ENCODE measurements around the gene GAMT. TPM values are rescaled to one million over a fixed set of nuclear protein-coding genes. Genes with fewer than 3 reads are reported as not detected.

GAMT gene
- total RNA-seq, 1 experiment from 2014 or later = 15.2 TPM

DNA sequence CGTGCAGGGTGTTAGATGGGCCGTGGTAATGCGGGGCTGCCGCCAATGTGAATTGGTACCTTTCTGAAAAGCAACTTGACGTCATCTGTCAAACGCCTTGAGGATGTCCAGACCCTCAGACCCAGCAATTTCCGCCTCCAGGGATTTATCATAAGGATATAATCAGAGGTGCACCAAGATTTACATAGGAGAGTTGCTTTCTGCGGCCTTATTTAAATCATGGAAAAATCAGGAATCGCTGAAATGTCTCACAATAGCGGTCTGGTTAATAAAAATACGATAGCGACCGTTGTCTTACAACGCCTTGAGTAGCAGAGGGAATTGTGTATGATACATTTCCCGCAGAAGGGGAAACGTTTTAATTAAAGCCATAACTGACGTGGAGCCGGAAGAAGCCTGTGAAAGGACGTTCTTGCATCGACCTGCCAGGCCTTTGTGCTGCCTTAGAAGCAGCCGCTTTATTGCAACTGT, 49.9 kb downstream of the GAMT start:
- Histone ChIP-seq H3K36me3 (no peaks in the 10 kb centered on the region), H3K4me1 (peaks cover 6% of the 10 kb centered on the region; the same call in 1 of the 2 replicates), H3K9me3 (replicated peaks) (no peaks in the 10 kb centered on the region), H3K27ac (no peak overlapping the region), H3K4me3 (no peak overlapping the region), H3K27me3 (no peaks in the 10 kb centered on the region)
- DNase-seq = no peak

DNA sequence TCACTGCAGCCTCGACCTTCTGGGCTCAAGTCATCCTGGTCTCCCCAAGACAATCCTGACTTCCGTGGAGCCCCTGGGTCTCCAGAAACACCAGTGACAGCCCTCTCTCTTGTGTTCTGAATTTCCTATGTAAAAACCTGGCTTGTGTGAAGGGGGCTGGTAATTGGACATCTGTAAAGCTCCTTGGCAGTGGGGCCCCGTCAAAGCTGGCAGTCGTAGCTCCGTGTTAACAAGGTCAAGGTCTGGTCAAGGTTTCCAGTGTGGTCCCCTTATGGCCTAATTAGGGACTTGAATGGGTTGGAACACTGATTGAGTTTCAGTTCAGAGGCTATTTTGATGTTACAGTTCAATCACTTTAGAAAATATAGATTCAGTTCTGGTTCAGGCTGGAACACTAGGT, 50.5 kb downstream of the GAMT start:
- Histone ChIP-seq H3K9me3 (replicated peaks) (no peaks in the 10 kb centered on the region), H3K4me1 (peaks cover 3% of the 10 kb centered on the region; the same call in 1 of the 2 replicates), H3K36me3 (no peaks in the 10 kb centered on the region), H3K27ac (no peak overlapping the region), H3K4me3 (no peak overlapping the region), H3K27me3 (no peaks in the 10 kb centered on the region)
- no peak for DNase-seq

DNA sequence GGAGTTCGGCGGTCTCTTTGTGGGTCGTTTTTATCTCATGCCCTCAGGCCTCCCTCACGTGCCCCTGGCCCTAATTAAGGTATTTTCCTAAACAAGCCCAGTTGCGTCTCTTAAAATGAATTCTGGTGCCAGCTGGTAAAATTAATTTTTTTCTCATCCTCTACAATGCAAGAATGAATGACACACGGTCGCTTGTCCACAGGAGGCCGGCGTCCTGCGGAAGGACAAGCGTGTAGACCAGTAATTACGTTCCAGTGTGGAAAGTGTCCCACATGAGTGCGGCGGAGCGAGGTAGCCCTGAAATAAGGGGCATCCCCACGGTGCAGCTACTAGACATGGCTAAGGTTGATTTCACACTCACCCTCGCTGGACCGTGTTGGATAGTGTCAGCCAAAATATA, 52.1 kb downstream of the GAMT start:
- Histone ChIP-seq H3K36me3 (no peaks in the 10 kb centered on the region), H3K4me1 (peaks cover under 1% of the 10 kb centered on the region; the same call in 1 of the 2 replicates), H3K27me3 (no peaks in the 10 kb centered on the region), H3K27ac (no peak overlapping the region), H3K9me3 (replicated peaks) (no peaks in the 10 kb centered on the region), H3K4me3 (no peak overlapping the region)
- DNase-seq = no peak

Other genes starting within 250 kb of the GAMT start
- 15.0 and 17.1 TPM in 2 replicates for gene SBNO2, start 227.3 kb downstream of the GAMT start, total RNA-seq (2014; rRNA removed; shearing (Covaris generic))
- gene STK11, start 195.8 kb downstream of the GAMT start, total RNA-seq (2014; rRNA removed; shearing (Covaris generic)) = 40.4 and 43.6 TPM in 2 replicates
- gene CBARP, start 163.5 kb downstream of the GAMT start, total RNA-seq (2014; rRNA removed; shearing (Covaris generic)) = 1.2 and 1.9 TPM in 2 replicates
- gene ATP5F1D, start 159.8 kb downstream of the GAMT start, total RNA-seq (2014; rRNA removed; shearing (Covaris generic)) = 25.5 and 32.2 TPM in 2 replicates
- gene MIDN, start 153.0 kb downstream of the GAMT start, total RNA-seq (2014; rRNA removed; shearing (Covaris generic)) = 9.1 TPM in 2 replicates
- gene CIRBP, start 132.2 kb downstream of the GAMT start, total RNA-seq (2014; rRNA removed; shearing (Covaris generic)) = 159 and 181 TPM in 2 replicates
- gene FAM174C, start 126.0 kb downstream of the GAMT start, total RNA-seq (2014; rRNA removed; shearing (Covaris generic)) = 22.3 and 25.1 TPM in 2 replicates
- gene EFNA2, start 115.7 kb downstream of the GAMT start, total RNA-seq (2014; rRNA removed; shearing (Covaris generic)) = 1.0 and 2.8 TPM in 2 replicates
- 31.4 and 39.6 TPM in 2 replicates for gene NDUFS7, start 17.6 kb downstream of the GAMT start, total RNA-seq (2014; rRNA removed; shearing (Covaris generic))
- gene DAZAP1, start 6.0 kb upstream of the GAMT start, total RNA-seq (2014; rRNA removed; shearing (Covaris generic)) = 132 and 138 TPM in 2 replicates
- 1,359 and 1,591 TPM in 2 replicates for gene RPS15, start 36.9 kb upstream of the GAMT start, total RNA-seq (2014; rRNA removed; shearing (Covaris generic))
- 0.13 and 0.24 TPM in 2 replicates for gene APC2, start 48.6 kb upstream of the GAMT start, total RNA-seq (2014; rRNA removed; shearing (Covaris generic))
- 26.6 and 29.4 TPM in 2 replicates for gene C19orf25, start 77.7 kb upstream of the GAMT start, total RNA-seq (2014; rRNA removed; shearing (Covaris generic))
- gene PCSK4, start 88.8 kb upstream of the GAMT start, total RNA-seq (2014; rRNA removed; shearing (Covaris generic)) = 0.58 and 1.1 TPM in 2 replicates
- gene REEP6, start 89.6 kb upstream of the GAMT start, total RNA-seq (2014; rRNA removed; shearing (Covaris generic)) = 0.41 and 0.45 TPM in 2 replicates
- gene ADAMTSL5, start 111.5 kb upstream of the GAMT start, total RNA-seq (2014; rRNA removed; shearing (Covaris generic)) = 0.77 and 0.79 TPM in 2 replicates
- gene PLK5, start 122.5 kb upstream of the GAMT start, total RNA-seq (2014; rRNA removed; shearing (Covaris generic)) = not detected in 2 replicates
- gene MEX3D, start 166.8 kb upstream of the GAMT start, total RNA-seq (2014; rRNA removed; shearing (Covaris generic)) = 47.5 and 49.2 TPM in 2 replicates
- 99.8 and 103 TPM in 2 replicates for gene MBD3, start 191.3 kb upstream of the GAMT start, total RNA-seq (2014; rRNA removed; shearing (Covaris generic))
- 95.0 and 100 TPM in 2 replicates for gene UQCR11, start 203.9 kb upstream of the GAMT start, total RNA-seq (2014; rRNA removed; shearing (Covaris generic))